A673 (cell line): ENCODE results near the gene CEP170B. TPM values are rescaled to one million over a fixed set of nuclear protein-coding genes. Genes with fewer than 3 reads are reported as not detected.
A peak's percentile ranks its signal among the peaks of the same experiment; 100 is the strongest.

Experiments
- BruUV-seq: library from RNA; stranded (reverse); fragments of 400-500 nt; replicated peaks from 2 replicates; lab custom pipeline; 2021; lab: Mats Ljungman, UMichigan
- CTCF ChIA-PET: fragments of 300-600 bp; sonication (Branson Sonifier 250); formaldehyde crosslinking; loops from one replicate; lab custom pipeline; 2022; ENCODE audit warnings: antibody characterized with exemption; lab: Charles Lee
- POLR2A ChIA-PET: fragments of 300-600 bp; sonication (Branson Sonifier 250); formaldehyde crosslinking; loops from one replicate; lab custom pipeline; 2022; ENCODE audit warnings: antibody characterized with exemption; ENCODE audit not compliant: low non-redundant PET; lab: Charles Lee
- DNase-seq: peaks from one replicate; pipeline ENCODE4 v3.0.0-alpha.2; 2015; ENCODE audit warnings: low spot score
- H3K27ac ChIP-seq: fragments of 200-600 bp; sonication (generic); 2 replicates; pipeline ENCODE4 v1.5.1; 2016; ENCODE audit warnings: mixed run types, low read depth, mild to moderate bottlenecking, mixed read lengths, antibody characterized with exemption, low read length; ENCODE audit not compliant: poor library complexity, severe bottlenecking
- H3K27me3 ChIP-seq: fragments of 200-600 bp; sonication (generic); replicated peaks from 2 replicates; pipeline ENCODE4 v1.6.1; 2017; ENCODE audit warnings: mixed run types, low read depth, mild to moderate bottlenecking, mixed read lengths, antibody characterized with exemption, low read length; ENCODE audit not compliant: insufficient read depth, poor library complexity
- H3K36me3 ChIP-seq: fragments of 200-600 bp; sonication (generic); 2 replicates; pipeline ENCODE4 v1.6.1; 2016; ENCODE audit warnings: mixed run types, mild to moderate bottlenecking, mixed read lengths, antibody characterized with exemption, low read length; ENCODE audit not compliant: insufficient read depth, poor library complexity, severe bottlenecking
- H3K4me1 ChIP-seq: fragments of 200-600 bp; sonication (generic); 2 replicates; pipeline ENCODE4 v1.6.1; 2017; ENCODE audit warnings: mixed run types, mild to moderate bottlenecking, mixed read lengths, antibody characterized with exemption, low read length; ENCODE audit not compliant: insufficient read depth, poor library complexity, severe bottlenecking
- H3K4me3 ChIP-seq: fragments of 200-600 bp; sonication (generic); 2 replicates; pipeline ENCODE4 v1.5.1; 2016; ENCODE audit warnings: low read depth, mixed run types, mild to moderate bottlenecking, mixed read lengths, low read length; ENCODE audit not compliant: poor library complexity, severe bottlenecking
- H3K9me3 ChIP-seq: fragments of 200-600 bp; sonication (generic); 2 replicates; pipeline ENCODE4 v1.6.1; 2016; ENCODE audit warnings: mixed run types, low read depth, mild to moderate bottlenecking, mixed read lengths, antibody characterized with exemption, low read length; ENCODE audit not compliant: poor library complexity, severe bottlenecking
- CTCF ChIP-seq: fragments of 300-800, 200-600 bp; sonication (generic); conservative IDR thresholded peaks from 2 replicates; pipeline ENCODE4 v1.5.1; 2017; ENCODE audit warnings: low read depth, mild to moderate bottlenecking, antibody characterized with exemption, low read length, moderate library complexity, mixed read lengths
- EZH2 ChIP-seq: fragments of 200-600 bp; sonication (generic); IDR thresholded peaks from 2 replicates; pipeline ENCODE4 v1.6.1; 2017; ENCODE audit warnings: borderline replicate concordance, low read depth, mild to moderate bottlenecking, mixed read lengths, antibody characterized with exemption, low read length; ENCODE audit not compliant: poor library complexity, severe bottlenecking
- intact Hi-C: fragments of 100-400 bp; cut with micrococcal nuclease; formaldehyde crosslinking; loops from one replicate; pipeline ENCODE4 v1.10.0; 2022; ENCODE audit not compliant: unreplicated experiment
- total RNA-seq: library from RNA; stranded (reverse); gene quantifications from 2 replicates; pipeline ENCODE4 v1.2.3, GENCODE V29; 2021

CEP170B gene
- total RNA-seq, 1 experiment from 2014 or later: 20.8 TPM

- Histone ChIP-seq H3K4me1 (no peaks in the 10 kb centered on the region), H3K9me3 (no peaks in the 10 kb centered on the region), H3K4me3 (peak overlapping the region; percentile 43), H3K27ac (no peak overlapping the region), H3K27me3 (peaks cover 46% of the 10 kb centered on the region), H3K36me3 (no peaks in the 10 kb centered on the region)
- CTCF ChIA-PET: interaction anchor here (0.6 kb wide), 1 partner anchor 32 kb away, joined by 4 read pairs; no protein-coding TSS in a partner anchor
- no TSS peak for BruUV-seq
- no peak for DNase-seq
- TF ChIP-seq CTCF: no peak
- TF ChIP-seq EZH2: no peak
- intact Hi-C loops: no loop called here
- POLR2A ChIA-PET: no interaction called here
Observed at GRCh38 chr14:104844306-104845032, 20.6 kb upstream of the CEP170B start.

GRCh38 chr14:104845033-104845666 is 19.9 kb upstream of the CEP170B start:
- H3K27me3 ChIP-seq: peaks cover 46% of the 10 kb centered on the region
- no peaks in the 10 kb centered on the region for H3K4me1 ChIP-seq
- ChIA-PET CTCF (no interaction called here), POLR2A (no interaction called here)
- no TSS peak for BruUV-seq
- no peak for DNase-seq
- H3K36me3 ChIP-seq: no peaks in the 10 kb centered on the region
- no peak overlapping the region for H3K27ac ChIP-seq
- intact Hi-C loops: no loop called here
- H3K4me3 ChIP-seq: no peak overlapping the region
- no peaks in the 10 kb centered on the region for H3K9me3 ChIP-seq
- TF ChIP-seq EZH2: no peak
- no peak for TF ChIP-seq CTCF

- peaks cover 42% of the 10 kb centered on the region for H3K27me3 ChIP-seq
- intact Hi-C loops: no loop called here
- no peaks in the 10 kb centered on the region for H3K4me1 ChIP-seq
- no TSS peak for BruUV-seq
- H3K27ac ChIP-seq: no peak overlapping the region
- no peak for DNase-seq
- H3K36me3 ChIP-seq: no peaks in the 10 kb centered on the region
- no peaks in the 10 kb centered on the region for H3K9me3 ChIP-seq
- H3K4me3 ChIP-seq: no peak overlapping the region
- ChIA-PET CTCF (no interaction called here), POLR2A (interaction anchor here (0.7 kb wide), 1 partner anchor 115 kb away, joined by 4 read pairs; no protein-coding TSS in a partner anchor)
- TF ChIP-seq EZH2 (no peak), CTCF (no peak)
Observed at GRCh38 chr14:104845834-104846441, 19.1 kb upstream of the CEP170B start.
